GM21576 (cell line): Measurements from ENCODE around the gene MARS2.
A peak's percentile ranks its signal among the peaks of the same experiment; 100 is the strongest.
"Not testable (repeated sequence)": the region's sequence is repeated elsewhere in the genome, so short reads cannot be mapped to it uniquely, and the experiment has no call there.

Experiments used
- ATAC-seq: cut with Tn5 transposase; IDR thresholded peaks from one replicate; pipeline ENCODE4 v1.9.1; 2021; ENCODE audit warnings: mild to moderate bottlenecking, moderate library complexity; ENCODE audit not compliant: unreplicated experiment

Gene MARS2

DNA sequence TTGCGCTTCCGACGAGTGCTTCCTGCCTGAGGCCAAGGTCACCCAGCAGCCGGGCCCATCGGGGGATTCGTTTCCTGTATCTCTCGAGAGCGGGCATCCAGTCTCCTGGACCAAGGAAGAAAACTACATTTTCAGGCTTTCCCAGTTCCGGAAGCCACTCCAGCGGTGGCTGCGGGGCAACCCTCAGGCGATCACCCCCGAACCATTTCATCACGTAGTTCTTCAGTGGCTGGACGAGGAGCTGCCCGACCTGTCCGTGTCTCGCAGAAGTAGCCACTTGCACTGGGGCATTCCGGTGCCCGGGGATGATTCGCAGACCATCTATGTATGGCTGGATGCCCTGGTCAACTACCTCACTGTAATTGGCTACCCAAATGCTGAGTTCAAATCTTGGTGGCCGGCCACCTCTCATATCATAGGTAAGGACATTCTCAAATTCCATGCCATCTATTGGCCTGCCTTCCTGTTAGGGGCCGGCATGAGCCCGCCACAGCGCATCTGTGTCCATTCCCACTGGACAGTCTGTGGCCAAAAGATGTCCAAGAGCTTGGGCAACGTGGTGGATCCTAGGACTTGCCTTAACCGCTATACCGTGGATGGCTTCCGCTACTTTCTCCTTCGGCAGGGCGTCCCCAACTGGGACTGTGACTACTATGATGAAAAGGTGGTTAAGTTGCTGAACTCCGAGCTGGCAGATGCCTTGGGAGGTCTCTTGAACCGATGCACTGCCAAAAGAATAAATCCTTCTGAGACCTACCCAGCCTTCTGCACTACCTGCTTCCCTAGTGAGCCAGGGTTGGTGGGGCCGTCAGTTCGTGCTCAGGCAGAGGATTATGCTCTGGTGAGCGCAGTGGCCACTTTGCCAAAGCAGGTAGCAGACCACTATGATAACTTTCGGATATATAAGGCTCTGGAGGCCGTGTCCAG is 1.0 kb downstream of the MARS2 start:
- ATAC-seq = no peak

DNA sequence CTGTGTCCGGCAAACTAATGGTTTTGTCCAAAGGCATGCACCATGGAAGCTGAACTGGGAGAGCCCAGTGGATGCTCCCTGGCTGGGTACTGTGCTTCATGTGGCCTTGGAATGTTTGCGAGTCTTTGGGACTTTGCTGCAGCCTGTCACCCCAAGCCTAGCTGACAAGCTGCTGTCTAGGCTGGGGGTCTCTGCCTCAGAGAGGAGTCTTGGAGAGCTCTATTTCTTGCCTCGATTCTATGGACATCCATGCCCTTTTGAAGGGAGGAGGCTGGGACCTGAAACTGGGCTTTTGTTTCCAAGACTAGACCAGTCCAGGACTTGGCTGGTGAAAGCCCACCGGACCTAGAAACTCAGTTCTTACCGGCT is 1.7 kb downstream of the MARS2 start:
- no peak for ATAC-seq

DNA sequence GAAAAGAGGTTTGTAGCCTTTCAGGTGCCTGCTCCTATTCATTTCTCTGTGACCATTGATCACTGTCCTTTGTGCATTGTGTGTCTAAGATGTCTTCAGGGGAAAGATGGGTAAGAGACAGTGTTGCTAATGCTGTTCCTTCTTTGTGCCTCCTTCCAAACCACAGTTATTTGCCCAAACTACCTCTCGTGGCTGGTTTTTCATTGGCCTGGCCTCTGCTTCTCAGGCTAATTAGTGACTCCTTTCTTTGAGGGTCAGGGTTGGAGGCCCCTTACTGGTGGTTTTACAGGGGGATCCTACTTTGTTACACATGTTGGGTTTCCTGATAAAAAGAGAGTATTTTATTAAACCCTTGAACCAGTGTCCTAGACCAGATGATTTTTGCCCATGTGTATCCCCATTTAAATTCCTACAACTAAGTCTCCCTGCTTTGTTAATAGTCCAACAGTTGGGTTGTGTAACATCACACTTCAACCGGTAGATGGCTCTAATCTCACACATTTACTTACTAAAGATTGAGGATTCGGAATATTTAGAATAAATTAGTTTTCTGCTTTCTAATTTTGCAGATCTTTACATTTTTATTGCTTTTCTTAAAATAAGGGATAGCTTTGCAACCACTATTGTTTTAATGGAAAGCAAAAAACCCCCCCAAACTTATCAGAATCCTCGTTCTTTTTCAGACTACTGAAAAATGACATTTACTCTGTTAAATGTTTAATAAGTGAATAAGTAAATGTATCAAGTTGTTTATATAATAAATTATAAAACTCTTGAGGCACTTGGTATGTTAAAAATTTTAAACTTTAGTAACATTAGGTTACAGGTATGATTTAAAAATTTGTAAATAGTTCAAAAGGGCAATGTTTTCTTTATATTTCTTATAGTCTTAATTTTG is 2.4 kb downstream of the MARS2 start:
- no peak for ATAC-seq

DNA sequence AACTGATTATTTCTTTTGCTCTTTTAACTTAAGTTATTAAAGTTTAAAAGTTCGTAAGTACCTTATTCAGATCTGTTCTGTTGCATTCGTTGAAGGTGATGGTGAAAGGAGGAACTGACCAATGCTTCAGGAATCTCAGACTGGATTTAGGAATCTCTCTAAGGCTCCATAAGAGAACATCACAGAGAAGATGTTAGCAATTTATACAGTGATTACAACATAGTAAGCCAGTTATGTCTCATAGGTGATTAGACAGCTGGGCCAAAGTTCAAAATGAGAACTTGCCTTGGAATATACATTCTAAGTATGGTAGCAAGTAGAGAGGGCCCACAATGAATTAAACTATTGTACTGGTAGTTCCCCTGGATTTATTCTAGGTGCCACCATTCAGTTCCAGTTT is 3.2 kb downstream of the MARS2 start:
- no peak for ATAC-seq

DNA sequence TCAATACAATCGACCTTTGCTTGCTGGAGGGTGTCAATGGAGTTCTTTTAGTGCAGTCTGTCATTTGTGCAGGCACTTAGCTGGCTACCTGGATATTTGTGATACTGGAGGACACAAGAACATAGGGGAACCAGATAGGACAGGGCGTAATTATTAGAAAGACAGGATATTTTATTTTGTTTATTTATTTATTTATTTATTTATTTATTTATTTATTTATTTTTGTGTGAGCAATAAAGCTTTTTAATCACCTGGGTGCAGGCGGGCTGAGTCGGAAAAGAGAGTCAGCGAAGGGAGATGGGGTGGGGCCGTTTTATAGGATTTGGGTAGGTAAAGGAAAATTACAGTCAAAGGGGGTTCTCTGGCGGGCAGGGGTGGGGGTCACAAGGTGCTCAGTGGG is 4.0 kb downstream of the MARS2 start:
- not testable (repeated sequence) for ATAC-seq

DNA sequence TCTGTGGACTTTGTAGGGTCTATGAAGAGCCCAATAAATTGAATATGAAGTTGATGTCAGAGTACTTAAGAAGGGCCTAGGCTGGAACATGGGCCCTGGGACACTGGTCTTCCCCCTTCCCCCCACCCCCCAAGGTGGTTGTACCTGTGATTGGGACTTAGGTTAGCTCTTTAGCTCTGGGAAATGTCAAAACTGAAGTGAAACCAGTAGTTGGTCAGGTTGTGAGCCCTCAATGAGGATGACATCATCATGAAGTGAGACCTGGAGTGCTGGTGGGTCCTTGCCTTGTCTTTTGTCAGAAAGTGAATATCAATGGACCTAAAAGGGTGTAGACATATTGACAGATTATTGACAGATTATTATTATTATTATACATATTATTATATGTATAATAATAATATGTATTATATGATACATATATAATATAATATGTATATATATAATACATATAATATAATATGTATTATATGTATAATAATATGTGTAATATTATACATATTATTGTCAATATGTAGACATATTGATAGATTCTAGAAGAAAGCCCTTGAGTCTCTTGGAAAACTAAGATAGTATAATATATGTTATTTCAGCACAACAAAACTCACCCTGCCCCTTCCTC is 5.4 kb downstream of the MARS2 start:
- peak; percentile 78 for ATAC-seq

DNA sequence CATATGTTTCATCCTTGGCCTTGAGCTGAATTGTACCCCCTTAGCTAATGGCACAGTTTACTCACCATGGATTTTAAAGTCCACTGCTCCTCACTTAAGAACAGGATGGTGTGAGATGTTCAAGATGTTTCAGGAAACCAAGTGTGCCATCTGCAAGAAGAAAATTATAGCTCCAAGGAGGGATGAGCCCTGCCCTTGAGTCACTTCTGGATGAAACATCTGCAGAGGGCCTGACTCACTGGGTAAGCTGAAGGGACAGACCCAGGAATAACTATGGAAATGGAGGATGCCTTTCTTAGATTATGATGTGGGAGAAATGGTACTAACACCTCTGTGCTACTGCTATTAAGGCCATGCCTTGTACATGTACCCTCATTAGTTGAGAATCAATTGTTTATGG is 6.4 kb downstream of the MARS2 start:
- ATAC-seq = no peak

GRCh38 chr2:197713271-197713670 is 8.1 kb downstream of the MARS2 start:
- no peak for ATAC-seq

- no peak for ATAC-seq
Observed at GRCh38 chr2:197717863-197718262, 12.7 kb downstream of the MARS2 start.

- ATAC-seq = no peak
Observed at GRCh38 chr2:197727011-197727410, 21.8 kb downstream of the MARS2 start.

- ATAC-seq = not testable (repeated sequence)
Observed at GRCh38 chr2:197728555-197729544, 23.7 kb downstream of the MARS2 start.

DNA sequence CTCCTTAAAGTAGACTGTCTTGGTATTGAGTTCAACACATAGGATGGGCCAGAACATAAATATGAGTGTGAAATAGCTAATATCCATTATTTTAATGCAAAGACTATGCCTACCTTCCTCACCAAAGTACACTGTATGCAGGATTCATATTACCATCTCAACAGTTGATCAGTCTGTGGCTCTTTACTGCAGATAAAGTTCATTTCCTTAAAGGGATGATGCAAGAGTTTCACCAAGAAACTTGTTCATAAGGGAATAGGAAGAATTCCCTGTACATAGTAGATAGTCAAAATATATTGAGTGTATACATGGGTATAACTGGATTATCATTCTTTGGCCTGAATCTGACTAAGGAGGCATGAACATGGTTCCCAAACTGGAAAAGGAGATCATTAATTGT is 35.0 kb downstream of the MARS2 start:
- ATAC-seq = no peak
